Omental fat pad (tissue), 4 donors: Measurements from ENCODE around the gene TBXAS1. TPM values are rescaled to one million over a fixed set of nuclear protein-coding genes. Genes with fewer than 3 reads are reported as not detected.

Experiments used
- ATAC-seq: fragments of 150-250 bp; one replicate; pipeline ENCODE4 v1.9.1; 2016; ENCODE audit warnings: mild to moderate bottlenecking, moderate library complexity; ENCODE audit not compliant: low FRiP score
- DNase-seq: peaks from one replicate; pipeline ENCODE4 v3.0.0-alpha.2; 2019; ENCODE audit warnings: low spot score
- CTCF ChIP-seq, 3 donors: fragments of 450-650 bp; IDR thresholded peaks; one replicate each; pipeline ENCODE4 v1.5.1; 2016 to 2017; ENCODE audit warnings: antibody characterized with exemption in 3 of 3, mild to moderate bottlenecking in 3 of 3, moderate library complexity in 2 of 3
- total RNA-seq, 4 donors: library from RNA; depleted of rRNA; stranded (reverse); fragments of >200 nt; gene quantifications; one replicate each; pipeline ENCODE4 v1.1.0, GENCODE V29; 2016

The TBXAS1 gene
- total RNA-seq, 4 donors from 2014 or later = 22.2 to 63.4 (median 48.6) TPM

GRCh38 chr7:139976838-139977656 is 148.0 kb downstream of the TBXAS1 start:
- ATAC-seq (no peak), DNase-seq (no peak)

DNA sequence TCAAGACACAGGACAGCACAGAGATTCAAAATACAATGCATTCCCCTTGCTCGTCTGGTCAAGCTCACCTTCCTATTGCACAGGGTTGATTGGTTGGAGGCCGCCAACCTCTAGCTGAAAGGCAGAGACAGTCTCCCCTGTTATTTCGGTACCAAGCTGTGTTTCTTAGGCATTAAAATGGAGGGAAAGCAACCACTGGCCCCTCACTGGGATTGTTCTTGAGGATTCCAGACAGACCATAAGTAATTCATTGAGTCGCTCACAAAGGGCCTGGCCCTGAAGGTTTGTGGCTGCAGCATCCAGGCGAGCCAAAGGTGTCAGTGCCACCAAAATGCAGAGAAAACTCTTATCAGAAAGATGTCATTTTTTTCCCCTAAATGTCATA is 152.4 kb downstream of the TBXAS1 start:
- TF ChIP-seq CTCF (IDR thresholded peaks at IDR 0.05) = no peak
- DNase-seq (no peak), ATAC-seq (no peak)

More at GRCh38 chr7:139976838-139977656, 148.0 kb downstream of the TBXAS1 start:
- TF ChIP-seq CTCF (IDR thresholded peaks at IDR 0.05) = no peak

DNA sequence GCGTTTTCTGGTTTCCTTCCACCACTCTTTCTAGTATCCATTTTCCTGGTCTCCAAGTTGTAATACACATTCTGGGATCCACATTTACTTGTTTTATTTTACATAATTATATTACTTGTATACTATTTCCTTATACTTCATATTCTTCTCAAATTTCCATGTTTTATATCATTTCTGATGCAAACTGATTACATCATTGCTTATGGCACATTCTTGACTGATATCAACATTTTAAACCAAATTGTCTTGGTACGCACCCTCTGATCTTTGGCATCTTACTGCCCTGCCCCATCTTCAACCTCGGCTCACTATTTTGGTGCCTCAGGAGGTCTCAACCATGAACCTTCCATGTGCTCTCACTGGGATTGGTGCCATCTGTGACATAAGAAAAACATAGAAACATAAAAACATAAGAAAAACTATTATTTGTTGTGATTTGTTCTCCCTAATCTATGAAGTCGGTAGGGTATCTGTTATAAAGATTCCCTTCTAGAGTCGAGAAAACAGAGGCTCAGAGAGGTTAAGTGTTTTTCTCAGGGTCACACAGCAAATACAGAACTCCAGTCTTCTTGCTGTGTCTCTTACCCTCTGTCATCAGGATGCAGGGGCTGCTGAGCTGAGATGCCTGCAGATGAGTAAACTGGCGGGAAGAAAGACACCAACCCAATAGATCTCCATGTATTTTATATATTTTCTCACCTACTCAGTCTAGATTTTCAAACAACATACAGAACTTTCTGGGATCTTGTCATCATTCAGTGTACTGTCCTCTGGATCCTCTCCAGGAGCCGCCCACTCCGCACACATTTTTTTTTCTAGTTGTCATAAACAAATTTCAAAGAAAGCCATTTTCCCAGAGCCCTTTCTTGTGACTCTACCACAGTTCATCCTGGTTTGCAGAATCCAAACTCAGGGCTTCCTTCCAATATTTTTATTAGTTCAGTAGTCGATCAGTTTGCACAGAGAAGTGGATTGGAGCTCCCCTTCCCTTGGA is 154.2 kb downstream of the TBXAS1 start:
- no peak for ATAC-seq
- TF ChIP-seq CTCF (IDR thresholded peaks at IDR 0.05) = no peak
- DNase-seq = no peak

DNA sequence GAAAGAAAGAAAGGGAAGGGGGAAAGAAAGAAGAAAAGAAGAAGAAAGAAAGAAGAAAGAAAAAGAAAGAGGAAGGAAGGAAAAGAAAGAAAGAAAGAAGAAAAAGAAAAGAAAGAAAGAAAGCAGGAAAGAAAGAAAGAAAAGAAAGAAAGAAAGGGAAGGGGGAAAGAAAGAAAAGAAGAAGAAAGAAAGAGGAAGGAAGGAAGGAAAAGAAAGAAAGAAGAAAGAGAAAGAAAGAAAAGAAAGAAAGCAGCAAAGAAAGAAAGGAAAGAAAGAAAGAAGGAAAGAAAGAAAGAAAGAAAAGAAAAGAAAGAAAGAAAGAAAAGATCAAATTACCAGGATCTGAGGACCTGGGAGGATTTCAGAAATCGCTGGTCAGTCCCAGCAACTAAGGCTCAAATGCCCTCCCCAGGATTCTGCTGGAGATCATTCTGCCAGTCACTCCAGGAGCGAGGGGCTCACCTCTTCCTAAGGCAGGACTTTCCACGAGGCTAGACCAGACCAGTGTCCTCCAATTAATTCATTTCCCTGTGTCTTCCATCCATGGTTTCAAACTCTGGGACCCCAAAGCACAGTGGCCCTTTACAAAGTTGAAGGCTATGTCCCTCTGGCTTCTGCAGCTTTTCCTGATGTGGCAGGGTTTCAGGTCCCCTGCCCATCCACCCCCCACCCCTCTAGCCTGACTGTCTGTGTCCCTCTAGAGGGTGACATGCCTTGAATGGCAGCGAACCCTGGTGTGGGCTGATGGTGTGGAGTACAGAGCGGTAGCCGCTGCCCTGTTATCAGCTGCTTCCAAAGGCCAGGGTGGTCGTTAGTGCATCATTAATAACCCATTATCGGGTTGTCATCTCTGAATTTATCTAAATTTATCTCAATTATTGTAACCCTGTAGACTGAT is 155.8 kb downstream of the TBXAS1 start:
- ATAC-seq = no peak
- DNase-seq = no peak
- TF ChIP-seq CTCF (IDR thresholded peaks at IDR 0.05) = no peak

DNA sequence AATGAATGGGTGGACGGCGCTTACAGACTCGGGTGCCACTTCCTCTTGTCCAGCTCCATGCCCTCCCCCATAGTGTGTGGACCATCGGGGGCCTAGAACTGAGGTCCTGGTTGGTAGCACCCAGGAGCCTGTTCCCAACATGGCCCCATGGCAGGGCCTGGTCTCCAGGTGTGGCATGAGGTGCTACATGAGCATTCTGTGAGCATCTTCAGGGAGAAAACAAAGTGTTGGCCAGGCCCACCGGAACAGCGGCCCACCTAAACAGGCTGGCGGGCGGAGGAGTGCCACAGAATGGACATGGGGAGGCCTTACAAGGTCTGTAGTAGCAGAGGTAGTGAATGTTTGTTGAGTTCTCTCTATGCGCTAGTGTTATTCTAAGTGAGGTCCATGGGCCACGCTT is 156.7 kb downstream of the TBXAS1 start:
- no peak for ATAC-seq
- no peak for DNase-seq
- no peak for TF ChIP-seq CTCF (IDR thresholded peaks at IDR 0.05)
